Activated CD4-positive, alpha-beta T cell treated with anti-CD3 and anti-CD28 coated beads for 4 hours (primary cell): ENCODE measurements around the gene MAPK12.

Source experiments
- DNase-seq, 2 donors: peaks; one replicate each; pipeline ENCODE4 v3.0.0-alpha.2; 2020

The MAPK12 gene

DNA sequence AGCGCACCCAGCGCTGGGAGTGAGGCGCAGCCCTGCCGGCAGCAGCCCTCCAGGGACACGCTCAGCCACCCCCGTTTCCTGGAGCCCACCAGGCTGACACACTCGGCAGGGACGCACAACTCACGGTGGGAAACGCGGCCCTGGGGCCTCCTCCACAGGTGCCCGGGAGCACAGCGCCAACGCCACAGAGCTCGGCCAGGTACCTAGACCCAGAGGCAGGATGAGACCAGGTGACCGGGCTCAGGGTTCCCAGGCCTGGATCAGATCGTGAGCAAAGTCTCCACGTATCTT lies 34.7 kb downstream of the MAPK12 start:
- DNase-seq, result no peak

DNA sequence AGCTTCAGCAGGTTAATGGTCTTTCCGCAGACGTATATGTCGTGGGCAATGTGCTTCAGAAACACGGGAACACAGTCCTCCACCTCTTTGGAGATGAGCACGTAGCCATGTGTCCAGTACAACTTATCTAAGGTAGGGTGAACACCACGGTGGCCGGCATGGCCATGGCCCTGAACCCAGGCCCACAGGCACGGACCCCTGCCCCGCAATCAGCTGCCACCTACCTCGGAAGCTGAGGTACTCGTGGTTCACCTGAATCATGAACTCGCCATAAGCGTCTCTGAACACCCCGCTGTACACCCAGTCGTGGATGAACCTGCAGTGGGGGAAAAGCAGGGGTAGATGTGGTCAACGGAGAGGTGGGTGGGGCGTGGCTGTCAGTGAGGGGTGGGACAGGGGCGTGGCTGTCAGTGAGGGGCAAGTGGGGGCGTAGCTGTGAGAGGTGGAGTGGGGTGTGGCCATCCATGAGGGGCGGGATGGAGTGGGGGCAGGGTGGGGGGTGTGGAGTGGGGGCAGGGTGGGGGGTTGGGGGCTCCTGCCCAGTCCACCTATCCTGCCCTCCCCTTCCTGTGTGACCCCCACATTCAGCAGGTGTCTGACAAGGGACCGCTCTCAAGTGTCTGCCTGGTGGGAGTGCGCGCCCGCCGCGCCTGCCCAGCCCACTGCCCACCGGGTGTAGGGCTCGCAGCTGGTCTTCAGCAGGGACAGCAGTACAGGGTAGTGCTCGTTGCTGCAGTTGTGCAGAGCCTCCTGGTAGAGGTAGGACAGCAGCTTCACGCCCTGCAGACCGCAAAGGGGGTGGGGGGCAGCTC lies 35.2 kb downstream of the MAPK12 start:
- no peak for DNase-seq

DNA sequence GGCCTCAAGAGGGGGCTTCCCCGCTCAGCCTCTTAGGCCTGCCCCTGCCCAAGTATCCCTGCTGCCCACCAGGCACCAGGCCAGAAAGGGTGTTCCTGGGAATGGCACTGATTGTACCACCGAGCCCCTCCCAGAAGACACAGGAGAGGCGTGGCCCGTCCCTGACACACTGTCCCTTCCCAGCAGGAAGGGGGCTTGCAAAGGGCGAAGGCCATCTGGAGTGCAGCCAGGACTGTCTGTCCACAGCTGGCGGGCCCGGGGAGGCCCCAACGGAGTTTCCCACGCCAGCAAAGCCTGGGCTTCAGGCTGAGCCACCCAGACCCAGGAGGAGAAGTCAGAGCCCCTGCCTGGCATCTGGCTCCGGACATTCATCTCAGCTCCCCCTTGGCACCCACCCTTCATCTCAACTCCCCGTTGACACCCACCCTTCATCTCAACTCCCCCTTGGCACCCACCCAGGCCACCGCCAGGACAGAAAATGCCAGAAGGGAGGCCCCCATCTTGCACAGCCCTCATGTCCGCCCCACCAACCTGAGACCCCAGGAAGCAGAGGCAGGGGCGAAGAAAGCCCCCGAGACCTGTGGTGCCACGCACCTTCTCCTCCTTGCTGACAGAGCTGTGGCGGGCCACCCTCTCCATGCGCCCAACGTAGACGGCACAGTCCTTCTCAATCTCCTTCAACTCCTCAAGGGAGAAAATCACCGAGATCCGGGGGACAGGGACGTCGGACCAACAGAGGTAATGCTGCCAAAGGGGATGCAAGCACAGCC lies 36.1 kb downstream of the MAPK12 start:
- no peak for DNase-seq

DNA sequence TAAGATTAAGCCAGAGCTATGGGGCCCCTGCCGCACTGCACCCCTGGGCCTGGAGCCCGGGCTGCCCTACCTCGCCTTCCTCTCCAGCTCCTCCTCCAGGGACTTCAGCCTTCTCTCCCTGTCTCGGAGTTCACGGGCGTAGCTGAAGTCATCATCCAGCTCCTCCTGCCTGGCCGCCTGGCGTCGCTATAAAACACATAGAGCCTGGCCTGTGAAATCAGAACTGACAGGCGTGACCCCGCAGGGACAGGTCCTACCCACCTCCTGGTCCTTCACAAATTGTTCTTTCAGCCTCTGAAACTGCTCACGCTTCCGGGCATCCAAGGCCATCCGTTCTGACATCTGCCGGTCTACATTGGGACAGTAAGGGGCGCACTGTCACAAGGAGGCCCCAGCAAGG lies 37.4 kb downstream of the MAPK12 start:
- DNase-seq, result no peak

DNA sequence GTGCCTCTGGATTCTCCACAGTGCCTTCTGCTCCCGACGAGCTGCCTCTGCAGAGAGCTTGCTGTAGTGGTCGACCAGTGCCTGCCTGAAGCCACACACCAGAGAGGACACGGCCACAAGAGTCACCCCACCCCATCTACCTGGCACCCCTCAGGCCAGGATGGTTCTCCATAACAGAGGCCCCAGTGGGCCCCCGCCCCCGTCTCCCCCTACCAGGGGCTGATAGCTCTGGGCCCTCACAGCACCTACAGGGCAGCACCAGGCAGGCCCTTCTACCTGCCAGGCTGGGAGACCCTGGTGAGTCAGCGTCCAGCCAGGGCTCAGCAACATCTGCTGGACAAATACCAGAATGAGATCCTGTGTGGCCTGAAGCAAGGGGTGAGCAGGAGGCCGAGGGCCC lies 39.0 kb downstream of the MAPK12 start:
- no peak for DNase-seq

DNA sequence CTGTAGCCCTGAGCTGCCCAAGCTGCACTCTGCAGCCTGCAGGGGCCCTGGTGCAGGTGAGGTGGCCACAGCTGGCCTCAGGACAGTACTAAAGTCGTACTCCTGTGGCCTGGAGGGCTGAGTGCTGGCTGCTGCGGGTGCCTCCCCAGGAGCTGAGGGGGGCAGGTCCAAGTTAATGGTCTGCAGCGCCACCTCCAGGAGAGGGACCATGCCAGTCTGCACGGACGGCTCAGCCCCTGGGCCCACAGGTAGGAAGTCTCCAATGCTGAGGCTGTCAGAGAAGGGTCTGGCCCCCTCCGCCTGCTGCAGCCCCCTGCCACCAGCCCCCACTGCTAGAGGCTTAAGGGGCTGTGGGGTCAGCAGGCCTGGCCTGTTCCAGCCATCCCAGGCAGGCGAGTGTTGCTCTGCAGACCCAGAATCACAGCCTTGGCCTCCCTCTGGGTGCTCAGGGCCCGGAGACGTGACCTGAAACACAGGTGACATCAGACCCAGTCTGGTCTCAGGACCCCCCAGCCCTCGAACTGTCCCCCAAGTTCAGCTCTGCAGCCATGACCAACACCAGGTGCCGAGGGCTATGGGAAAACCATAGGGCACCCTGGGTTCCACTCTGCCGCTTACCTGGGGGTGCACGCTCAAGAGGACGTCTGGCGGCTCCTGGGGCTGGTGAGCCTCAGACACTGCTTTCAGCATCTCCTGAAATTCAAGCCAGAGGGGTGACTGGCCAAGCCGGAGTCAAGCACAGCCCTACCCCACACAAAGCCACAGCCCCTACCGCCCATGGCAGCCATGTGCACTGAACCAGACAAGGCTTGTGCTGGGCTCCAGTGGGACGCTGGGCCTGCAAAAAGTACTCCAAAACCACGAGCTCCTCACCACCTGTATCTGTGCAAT lies 39.8 kb downstream of the MAPK12 start:
- no peak for DNase-seq

DNA sequence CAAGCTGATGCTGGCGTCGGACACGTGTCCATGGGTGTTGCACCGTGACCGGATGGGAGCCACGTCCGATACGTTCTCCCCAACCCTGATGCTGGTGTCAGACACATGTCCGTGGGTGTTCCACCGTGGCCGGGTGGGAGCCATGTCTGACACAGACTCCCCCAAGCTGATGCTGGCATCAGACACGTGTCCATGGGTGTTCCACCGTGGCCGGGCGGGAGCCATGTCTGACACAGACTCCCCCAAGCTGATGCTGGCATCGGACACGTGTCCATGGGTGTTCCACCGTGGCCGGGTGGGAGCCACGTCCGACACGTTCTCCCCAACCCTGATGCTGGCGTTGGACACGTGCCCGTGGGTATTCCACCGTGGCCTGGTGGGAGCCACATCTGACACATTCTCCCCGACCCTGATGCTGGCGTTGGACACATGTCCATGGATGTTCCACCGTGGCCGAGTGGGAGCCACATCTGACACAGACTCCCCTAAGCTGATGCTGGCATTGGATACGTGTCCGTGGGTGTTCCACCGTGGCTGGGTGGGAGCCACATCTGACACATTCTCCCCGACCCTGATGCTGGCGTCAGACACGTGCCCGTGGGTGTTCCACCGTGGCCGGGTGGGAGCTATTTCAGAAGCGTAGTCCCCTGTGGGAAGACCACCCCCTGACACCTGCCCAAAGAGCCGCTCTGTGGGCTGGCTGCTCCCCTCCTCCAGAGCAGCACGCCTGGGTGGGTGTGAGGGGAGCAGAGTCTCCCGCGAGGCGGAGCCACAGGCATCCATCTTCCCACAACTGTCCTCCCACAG lies 40.7 kb downstream of the MAPK12 start:
- DNase-seq, result no peak

DNA sequence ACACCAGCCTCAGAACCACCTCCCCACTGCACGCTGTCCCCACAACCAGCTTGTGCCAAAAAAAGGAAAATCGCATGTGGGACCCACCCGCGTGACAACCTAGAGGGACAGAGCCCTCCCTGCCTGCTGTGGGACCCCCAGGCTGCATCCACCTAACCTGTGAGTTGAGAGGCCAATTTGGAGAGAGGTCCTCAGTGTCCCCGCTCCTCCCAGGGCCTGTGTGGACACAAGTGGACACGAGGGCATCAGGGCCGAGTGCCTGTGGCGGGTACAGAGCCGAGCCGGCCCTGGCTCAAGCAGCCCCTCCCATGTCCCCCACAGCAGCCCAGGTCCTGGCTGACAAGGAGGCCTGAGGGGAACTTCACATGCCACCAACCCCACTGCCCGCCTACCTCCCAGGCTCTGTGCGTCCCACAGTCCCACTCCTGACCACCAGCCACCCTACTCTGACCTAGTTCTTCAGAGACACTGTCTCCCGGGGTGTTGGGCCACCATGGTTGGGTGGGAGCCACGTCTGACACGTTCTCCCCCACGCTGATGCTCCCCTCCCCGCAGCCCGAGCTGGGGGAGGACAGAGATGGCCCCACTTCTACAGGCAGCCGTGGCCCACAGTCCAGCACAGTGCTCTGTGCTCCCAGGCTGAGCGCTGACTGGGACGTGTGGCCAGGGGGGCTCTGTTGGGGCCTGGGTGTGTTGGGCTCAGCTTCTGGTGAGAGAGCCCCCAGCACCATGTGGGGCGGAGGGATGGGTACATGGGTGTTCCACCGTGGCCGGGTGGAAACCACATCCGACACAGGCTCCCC lies 41.5 kb downstream of the MAPK12 start:
- DNase-seq, result no peak

DNA sequence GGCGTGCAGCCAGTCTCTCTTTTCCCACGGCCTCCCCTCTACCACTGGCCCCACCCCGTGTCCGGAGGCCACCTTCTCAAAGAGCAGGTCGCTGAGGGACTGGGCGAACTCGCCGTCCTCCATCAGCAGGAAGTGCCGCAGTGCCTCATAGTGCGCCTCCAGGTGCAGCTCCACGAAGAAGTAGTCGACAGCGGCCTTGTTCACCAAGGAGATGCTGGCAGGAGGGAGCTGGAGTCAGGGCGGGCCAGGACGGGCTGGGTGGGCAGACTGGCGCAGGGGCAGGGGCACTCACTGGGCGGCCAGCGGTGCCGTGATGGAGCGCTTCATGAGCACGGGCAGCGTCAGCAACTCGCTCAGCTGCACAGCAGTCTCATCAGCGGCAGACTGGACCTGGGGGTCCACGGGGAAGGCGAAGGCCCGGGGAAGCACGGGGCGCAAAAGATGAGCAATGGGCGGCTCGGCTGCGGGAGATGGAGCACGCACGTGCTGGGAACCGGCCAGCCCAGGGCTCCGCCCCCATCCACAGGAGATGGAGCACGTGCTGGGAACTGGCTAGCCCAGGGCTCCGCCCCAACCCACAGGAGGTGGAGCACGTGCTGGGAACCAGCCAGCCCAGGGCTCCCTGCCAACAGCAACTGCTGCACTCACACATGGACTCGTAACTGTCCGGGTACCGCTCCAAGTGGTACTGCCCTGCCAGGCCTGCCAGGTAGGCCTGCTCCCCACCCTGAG lies 42.3 kb downstream of the MAPK12 start:
- DNase-seq, result no peak

DNA sequence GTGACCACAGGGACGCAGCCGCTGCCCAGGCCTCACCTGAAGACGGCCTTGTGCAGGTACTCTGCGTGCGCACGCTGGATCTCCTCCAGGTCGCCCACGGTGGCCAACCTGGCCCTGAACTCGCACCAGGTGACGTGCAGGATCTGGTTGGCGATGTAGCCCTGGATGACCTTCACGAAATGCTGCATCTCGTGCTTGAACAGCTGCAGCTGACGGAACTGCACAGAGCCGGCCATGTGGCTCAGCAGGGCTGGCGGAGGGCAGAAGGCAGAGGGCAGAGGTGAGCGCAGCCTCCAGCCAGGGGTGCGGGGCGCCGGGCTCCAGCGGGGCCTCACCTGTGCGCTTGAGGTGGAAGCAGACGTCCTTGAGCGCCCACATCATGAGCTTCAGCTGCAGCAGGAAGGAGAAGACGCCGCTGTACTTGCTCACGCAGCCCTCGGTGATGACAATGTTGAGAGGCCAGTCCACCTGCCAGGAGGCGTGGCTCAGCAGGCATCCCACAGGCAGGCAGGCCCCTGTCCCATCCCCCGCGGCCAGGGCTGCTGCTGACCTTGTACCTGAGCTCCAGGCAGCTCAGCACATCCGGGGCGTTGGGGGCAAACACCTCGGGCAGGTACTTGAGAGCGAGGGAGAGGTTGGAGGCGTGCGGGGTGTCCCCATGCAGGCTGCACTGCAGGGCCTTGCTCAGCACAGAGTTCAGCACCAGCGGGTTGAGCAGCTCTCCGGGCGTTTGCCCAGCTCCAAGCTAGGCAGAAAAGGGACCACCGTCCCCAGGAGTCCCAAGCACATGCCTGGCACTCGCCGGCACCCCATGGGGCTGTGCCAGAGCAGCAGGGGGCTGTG lies 43.1 kb downstream of the MAPK12 start:
- no peak for DNase-seq

DNA sequence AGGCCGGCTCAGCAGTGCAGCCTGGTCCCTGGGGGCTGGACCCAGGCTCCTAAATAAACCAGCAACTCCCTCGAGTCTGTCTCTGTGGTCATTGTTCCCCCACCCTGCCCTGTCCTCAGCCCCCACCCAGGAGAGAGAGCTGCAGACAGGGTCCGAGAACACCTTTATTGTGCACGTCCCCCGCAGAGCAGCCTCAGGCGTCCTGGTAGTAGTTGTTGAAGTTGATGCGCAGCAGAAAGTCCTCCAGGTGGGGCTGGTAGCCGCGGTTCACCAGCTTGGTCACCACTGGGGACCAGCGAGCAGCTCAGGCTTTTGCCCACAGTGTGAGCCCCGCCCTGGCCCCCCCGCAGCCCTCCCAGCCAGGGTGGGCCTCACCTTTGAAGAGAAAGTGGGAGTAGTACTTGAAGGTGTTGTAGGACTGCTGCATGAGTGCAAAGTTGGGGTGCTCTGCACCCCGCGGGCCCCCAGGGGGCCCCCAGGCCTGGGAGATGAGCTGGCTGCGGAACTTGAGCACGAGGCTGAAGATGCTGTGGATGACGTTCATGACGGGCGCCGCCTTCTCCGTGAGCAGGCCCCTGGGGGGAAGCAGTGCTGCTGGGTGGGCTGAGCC lies 43.8 kb downstream of the MAPK12 start:
- no peak for DNase-seq

DNA sequence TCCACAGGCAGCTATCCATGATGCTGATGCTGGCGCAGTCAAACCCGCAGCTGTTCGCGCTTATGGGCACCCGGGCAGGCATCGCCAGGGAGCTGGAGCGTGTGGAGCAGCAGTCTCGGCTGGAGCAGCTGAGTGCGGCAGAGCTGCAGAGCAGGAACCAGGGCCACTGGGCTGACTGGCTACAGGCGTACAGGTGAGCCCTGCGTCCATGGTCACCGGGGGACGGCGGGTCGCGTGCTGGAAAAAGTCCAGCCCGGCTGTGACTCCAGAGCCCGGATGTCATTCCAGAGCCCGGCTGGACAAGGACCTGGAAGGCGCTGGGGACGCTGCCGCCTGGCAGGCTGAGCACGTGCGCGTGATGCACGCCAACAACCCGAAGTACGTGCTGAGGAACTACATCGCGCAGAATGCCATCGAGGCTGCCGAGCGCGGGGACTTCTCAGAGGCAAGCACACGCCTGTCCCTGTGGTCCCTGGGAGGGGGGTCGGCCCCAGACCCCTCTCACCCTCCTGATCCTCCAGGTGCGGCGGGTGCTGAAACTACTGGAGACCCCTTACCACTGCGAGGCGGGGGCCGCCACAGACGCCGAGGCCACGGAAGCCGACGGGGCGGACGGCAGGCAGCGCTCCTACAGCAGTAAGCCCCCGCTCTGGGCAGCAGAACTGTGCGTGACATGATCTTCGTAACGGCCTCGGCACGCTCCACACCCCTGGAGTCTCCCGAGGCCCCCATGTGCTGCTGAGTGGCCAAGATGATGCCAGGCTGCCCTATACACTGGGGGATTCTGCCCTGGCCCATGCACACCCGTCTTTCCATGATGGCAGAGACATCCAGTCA lies 44.6 kb downstream of the MAPK12 start:
- DNase-seq, result no peak

DNA sequence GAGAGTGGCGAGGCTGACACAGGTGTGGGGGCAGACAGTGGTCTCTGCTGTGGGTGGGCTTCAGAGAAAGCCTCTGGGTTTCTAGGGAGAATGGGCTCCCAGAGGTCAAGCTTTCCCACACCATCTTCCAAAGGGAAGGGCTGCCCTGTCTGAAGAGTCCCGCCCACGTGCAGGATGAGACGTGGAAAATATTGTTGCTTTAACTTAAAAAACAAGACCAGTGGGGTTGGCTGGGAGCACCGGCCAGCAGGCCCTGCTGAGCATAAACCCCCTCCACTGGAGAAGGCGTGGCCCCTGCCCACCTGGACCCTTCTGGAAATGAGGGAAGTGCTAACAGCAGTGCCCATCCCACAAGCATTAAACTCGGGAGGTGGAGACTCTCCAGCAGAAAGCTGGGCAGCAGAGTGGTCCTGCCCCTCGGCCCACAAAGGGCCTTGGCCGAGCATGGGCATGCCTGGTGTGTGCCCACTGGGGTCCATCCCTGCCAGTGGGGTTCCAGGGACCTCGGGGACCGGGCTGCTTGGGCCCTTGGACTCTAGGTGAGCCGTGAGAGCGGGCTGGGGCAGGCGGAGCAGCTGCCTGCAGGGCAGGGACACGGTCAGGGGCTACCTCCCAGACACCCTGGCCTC lies 45.3 kb downstream of the MAPK12 start:
- no peak for DNase-seq

DNA sequence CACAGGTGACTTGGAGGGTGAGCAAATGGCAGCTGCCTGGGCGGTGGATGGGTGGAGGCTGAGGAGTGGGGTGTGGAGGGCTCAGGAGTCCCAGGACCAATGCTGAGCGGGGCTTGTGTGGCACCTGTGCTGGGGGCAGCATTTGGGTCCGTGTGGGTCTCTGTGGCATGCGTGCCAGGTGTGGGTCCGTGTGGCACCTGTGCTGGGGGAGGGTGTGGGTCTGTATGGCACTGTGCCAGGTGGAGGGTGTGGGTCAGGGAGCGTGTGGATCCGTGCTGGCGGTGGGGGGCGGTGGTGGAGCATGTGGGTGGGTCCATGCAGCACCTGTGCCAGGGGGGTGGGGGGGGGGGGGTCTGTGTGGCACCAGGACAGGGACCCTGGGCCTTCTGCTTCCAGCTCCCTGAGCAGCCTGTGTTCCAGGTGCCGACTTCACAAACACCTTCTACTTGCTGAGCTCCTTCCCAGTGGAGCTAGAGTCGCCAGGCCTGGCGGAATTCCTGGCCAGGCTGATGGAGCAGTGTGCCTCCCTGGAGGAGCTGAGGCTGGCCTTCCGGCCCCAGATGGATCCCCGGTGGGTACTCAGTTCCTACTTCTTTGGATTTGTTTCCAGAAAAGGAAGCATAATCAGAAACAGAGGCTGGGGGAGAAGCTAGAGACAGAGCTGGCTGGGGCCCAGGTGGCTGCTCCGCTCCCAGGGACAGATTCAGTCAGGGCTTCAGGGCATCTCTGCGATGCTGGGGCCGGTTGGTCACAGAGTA lies 46.0 kb downstream of the MAPK12 start:
- DNase-seq, result no peak

DNA sequence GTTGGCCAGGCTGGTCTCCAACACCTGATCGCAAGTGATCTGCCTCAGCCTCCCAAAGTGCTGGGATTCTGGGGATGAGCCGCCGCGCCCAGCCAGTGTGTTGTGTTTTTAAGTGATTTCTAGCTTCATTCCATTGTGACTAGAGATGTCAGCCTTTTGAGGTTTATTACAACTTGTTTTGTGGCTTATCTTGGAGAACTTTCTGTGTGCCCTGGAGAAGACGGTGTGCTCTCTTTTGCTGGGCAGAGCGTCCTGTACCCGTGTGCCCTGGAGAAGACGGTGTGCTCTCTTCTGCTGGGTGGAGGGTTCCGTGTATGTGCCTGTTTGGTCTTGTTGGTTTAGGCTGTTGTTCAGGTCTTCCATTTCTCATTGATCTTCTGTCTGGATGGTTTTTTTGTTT lies 48.2 kb downstream of the MAPK12 start:
- no peak for DNase-seq

DNA sequence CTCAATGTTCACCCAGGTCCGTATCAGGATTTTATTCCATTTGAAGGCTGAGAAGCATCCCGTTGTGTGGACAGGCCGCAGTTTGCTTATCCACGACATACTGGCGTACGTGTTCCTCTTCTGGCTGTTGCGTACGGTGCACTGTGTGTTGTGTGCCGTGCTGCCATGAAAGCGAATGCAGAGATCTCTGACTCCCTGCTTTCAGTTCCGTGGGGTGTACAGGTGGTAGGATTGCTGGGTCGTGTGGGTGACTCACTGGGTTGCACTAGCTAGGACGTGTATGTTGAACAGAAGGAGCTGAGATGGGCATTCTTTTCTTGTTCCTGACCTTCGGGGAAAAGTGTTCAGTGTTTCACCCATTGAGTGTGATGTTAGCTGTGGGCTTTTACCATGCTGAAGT lies 50.3 kb downstream of the MAPK12 start:
- no peak for DNase-seq

DNA sequence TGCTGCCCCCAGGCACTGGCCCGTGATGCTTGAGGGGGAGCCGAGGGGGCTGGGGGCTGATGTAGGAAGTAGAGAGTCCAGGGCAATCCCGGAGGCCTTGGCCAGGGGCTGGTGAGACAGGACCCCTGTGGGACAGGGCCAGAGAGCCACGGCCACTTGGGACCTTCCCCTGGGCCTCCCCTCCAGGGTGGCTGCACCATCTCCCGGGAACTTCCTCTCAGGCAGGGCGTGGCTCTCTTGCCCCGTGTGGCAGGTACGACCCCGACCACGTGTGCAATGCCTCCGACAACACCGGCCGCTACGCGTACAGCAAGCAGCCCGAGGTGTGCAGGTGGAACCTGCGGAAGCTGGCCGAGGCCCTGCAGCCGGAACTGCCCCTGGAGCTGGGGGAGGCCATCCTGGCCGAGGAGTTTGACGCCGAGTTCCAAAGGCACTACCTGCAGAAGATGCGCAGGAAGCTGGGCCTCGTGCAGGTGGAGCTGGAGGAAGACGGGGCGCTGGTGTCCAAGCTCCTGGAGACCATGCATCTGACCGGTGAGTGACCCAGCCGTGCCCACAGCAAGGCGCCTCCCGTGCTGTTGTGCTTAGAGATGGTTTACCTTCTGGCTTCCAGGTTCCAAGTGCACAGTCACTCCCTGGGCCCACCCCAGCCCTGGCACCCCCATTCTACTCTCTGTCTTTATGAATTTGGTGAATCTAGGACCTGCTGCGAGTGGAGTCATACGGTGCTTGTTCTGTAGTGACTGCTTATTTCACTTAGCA lies 50.9 kb downstream of the MAPK12 start:
- DNase-seq, result no peak
